IMR-90 (cell line): ENCODE measurements around the gene CCDC181.

Experiments
- CTCF ChIP-seq: conservative IDR thresholded peaks from 2 replicates; pipeline ENCODE4 v1.5.1; 2012; ENCODE audit warnings: mild to moderate bottlenecking, low read depth, low read length, improper control_type of control experiment
- POLR2A ChIP-seq: IDR thresholded peaks from 2 replicates; pipeline ENCODE4 v1.6.1; 2012; ENCODE audit warnings: mild to moderate bottlenecking, low read depth, low read length
- RCOR1 ChIP-seq: IDR thresholded peaks from 2 replicates; pipeline ENCODE4 v1.6.1; 2012; ENCODE audit warnings: mild to moderate bottlenecking, low read length, improper control_type of control experiment; ENCODE audit not compliant: insufficient replicate concordance
- RFX5 ChIP-seq: IDR thresholded peaks from 2 replicates; pipeline ENCODE4 v1.8.0; 2012; ENCODE audit warnings: low read depth, mild to moderate bottlenecking, low read length, moderate library complexity

GRCh38 chr1:169345511-169345910 is 81.8 kb downstream of the CCDC181 start:
- no peak for TF ChIP-seq POLR2A
- TF ChIP-seq CTCF, result no peak
- no peak for TF ChIP-seq RCOR1
- no peak for TF ChIP-seq RFX5
